GM12801 (cell line): ENCODE data around the gene VDAC1.

Source experiments
- CTCF ChIP-seq: IDR thresholded peaks from one replicate; pipeline ENCODE4 v1.5.1; 2011; ENCODE audit warnings: control low read depth; ENCODE audit not compliant: insufficient read length; ENCODE audit errors: extremely low read depth

VDAC1 gene

DNA sequence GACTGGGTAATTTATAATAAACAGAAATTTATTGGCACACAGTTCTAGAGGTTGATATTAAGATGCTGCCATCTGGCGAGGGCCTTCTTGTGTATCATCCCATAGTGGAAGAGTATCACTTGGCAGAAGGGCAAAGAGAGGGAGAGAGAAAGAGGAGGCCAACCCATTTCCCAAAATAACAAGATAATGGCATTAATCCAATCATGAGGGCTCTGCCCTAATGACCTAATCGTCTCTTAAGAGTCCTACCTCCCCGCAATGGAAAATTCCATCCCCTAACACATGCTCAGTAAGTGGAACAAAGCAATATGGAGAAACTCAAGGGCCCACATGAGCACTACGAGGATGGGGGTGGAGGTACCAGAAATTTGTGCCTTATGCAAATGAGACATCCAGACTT lies 17.6 kb upstream of the VDAC1 start:
- TF ChIP-seq CTCF = no peak

DNA sequence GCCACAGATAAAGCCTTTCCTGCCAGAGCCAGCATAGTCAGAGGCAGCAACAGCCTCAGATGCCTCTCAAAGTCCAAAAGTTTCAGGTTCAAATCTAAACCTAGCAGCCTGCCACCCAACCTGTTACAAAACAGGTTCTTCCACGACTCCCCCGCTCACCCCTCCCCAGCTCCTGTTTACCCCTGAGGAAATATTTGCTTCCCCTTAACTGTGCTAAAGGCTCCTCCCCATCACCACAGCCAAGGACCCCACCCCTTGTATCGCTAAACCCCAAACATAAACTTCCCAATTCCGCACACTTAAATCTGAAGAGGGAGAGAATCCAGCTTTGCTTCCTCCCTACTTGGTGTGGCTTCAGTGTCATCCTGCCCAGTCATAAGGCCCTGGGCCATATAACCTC lies 15.4 kb upstream of the VDAC1 start:
- no peak for TF ChIP-seq CTCF

DNA sequence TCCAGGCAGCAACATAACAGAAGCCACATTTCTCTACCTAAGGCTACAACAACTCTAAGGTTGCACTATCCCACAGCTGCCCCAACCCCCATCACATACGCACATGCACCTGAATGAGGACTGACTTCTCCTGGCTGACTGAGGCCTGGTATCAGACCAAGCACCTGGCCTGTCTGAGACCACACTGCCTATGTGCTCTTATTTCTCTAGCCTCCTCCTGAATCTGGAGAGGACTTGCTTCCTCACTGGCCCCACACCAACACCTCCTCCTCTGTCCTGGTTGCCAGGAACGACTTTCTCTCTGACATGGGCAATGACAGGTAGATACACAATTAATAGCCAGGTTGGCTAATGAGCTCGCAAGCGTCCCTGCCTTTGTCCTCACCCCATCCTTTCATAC lies 14.9 kb upstream of the VDAC1 start:
- no peak for TF ChIP-seq CTCF

DNA sequence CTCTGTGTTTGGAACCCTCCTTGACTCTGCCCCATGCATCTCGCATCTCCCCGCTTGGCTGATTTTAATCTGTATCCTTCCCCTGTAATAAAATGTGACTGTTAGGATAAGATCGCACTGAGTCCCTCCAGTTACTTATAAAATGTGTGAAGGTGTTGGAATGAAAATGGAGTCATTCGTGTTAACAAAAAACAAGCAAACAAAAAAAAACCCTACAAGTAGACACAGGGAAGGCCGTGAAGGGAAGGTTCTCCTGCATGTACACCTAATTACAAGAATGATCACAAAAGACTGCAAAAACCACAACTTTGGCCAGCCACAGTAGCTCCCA lies 14.2 kb upstream of the VDAC1 start:
- no peak for TF ChIP-seq CTCF

GRCh38 chr5:134018154-134018985 lies 13.6 kb upstream of the VDAC1 start:
- TF ChIP-seq CTCF = no peak

DNA sequence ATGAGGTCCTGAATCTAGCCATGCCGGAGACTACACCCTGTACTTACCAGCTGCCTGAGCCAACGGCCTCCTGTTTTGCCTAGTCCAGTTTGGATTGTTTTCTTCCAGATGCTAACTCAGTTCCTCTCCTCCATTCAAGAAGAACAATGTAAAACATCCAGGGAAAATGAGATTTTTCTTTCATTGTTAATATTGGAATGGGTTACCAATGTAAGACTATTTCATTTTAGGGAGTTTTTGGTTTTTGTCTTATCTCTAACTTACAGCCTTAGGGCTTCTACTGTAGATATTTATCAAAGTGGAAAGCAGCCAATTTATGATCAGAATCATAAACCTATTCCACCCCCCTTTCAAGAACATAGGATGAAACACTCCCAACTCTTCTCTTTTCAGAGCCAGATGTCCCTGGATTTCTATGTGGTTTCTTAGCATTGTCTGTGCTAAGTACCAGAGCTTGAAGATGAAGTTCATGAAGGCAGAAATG lies 3.5 kb upstream of the VDAC1 start:
- TF ChIP-seq CTCF = no peak

GRCh38 chr5:134007581-134008265 lies 2.9 kb upstream of the VDAC1 start:
- no peak for TF ChIP-seq CTCF
